ENCODE data around the gene RPS6KB1.
A peak's percentile ranks its signal among the peaks of the same experiment; 100 is the strongest.

RPS6KB1 gene

DNA sequence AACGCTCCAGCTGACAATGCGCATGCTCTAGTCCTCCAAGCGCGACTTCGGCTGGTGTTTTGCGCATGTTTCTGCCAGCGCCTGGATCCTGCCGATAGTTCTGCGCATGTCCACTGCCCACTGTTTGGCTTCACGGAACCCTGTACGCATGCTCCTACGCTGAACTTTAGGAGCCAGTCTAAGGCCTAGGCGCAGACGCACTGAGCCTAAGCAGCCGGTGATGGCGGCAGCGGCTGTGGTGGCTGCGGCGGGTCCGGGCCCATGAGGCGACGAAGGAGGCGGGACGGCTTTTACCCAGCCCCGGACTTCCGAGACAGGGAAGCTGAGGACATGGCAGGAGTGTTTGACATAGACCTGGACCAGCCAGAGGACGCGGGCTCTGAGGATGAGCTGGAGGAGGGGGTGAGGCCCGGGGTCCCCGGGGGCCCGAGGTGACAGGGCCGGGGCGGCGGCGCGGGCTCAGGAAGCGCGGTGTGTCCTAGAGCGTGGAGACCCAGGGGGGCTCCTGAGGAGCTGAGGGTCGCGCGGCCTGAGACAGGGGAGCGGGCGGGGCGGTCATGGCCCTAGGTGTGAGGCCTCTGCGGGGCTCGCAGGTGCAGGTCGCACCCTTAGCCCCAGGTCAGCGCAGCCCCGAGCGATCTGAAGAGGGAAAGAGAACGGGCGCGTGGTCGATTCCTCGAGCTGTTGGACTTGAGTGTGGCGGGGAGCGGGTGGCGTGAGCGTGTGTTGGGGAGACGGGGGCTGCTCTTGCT lies at the start of gene RPS6KB1, which contains the start of gene TUBD1:
Gene RPS6KB1 (plus strand): TSS at position 198 of the 752 bp plus-strand sequence. CDS start 64 bp downstream, at position 262.
Gene TUBD1 (minus strand): TSS at position 20 of the 752 bp plus-strand sequence. CDS start 1,941 bp downstream, outside the sequence.
- H3K9me3 ChIP-seq (ENCODE audit: insufficient read depth, low read length), result no peaks in the 10 kb centered on the region
- H3K4me3 ChIP-seq (ENCODE audit: insufficient read depth, low read length, poor library complexity, severe bottlenecking), result peak within 1 kb of the TSS; percentile 82
- no peaks in the 10 kb centered on the region for H3K9me2 ChIP-seq (replicated peaks; ENCODE audit: insufficient read depth, low read length)
- H3K27ac ChIP-seq (ENCODE audit: low read depth, low read length), result peak within 1 kb of the TSS; percentile 62
- no peaks in the 10 kb centered on the region for H3F3A ChIP-seq (ENCODE audit: insufficient read depth)
- no peak for TF ChIP-seq EZH2phosphoT487 (conservative IDR thresholded peaks at IDR 0.05; ENCODE audit: low read length)
- TF ChIP-seq, protein P1, sequence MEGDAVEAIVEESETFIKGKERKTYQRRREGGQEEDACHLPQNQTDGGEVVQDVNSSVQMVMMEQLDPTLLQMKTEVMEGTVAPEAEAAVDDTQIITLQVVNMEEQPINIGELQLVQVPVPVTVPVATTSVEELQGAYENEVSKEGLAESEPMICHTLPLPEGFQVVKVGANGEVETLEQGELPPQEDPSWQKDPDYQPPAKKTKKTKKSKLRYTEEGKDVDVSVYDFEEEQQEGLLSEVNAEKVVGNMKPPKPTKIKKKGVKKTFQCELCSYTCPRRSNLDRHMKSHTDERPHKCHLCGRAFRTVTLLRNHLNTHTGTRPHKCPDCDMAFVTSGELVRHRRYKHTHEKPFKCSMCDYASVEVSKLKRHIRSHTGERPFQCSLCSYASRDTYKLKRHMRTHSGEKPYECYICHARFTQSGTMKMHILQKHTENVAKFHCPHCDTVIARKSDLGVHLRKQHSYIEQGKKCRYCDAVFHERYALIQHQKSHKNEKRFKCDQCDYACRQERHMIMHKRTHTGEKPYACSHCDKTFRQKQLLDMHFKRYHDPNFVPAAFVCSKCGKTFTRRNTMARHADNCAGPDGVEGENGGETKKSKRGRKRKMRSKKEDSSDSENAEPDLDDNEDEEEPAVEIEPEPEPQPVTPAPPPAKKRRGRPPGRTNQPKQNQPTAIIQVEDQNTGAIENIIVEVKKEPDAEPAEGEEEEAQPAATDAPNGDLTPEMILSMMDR (IDR thresholded peaks at IDR 0.05; ENCODE audit: insufficient read depth, low read length, poor library complexity, severe bottlenecking), result no peak
- H3K4me2 ChIP-seq (ENCODE audit: low read depth, low read length, poor library complexity, severe bottlenecking), result peak within 1 kb of the TSS; percentile 80
- peaks cover 67% of the 10 kb centered on the region for H3K79me2 ChIP-seq (ENCODE audit: insufficient read depth, low read length)
- H4K20me1 ChIP-seq (ENCODE audit: low read depth, low read length), result peaks cover 8% of the 10 kb centered on the region; the same call in 1 of the 2 replicates
- H3K27me3 ChIP-seq (ENCODE audit: low read length), result no peaks in the 10 kb centered on the region
- H3K9ac ChIP-seq (ENCODE audit: low read length), result peak within 1 kb of the TSS; percentile 87
- peak within 1 kb of the TSS; percentile 91 for H2AFZ ChIP-seq (ENCODE audit: low read depth, low read length, severe bottlenecking)
- H3K36me3 ChIP-seq (ENCODE audit: low read length), result no peaks in the 10 kb centered on the region

- peak overlapping the region; percentile 51 for H3K4me2 ChIP-seq (ENCODE audit: low read depth, low read length, poor library complexity, severe bottlenecking)
- H3K79me2 ChIP-seq (ENCODE audit: insufficient read depth, low read length), result no peaks in the 10 kb centered on the region
- TF ChIP-seq, protein P1 (IDR thresholded peaks at IDR 0.05; ENCODE audit: insufficient read depth, low read length, poor library complexity, severe bottlenecking), result no peak
- TF ChIP-seq EZH2phosphoT487 (conservative IDR thresholded peaks at IDR 0.05; ENCODE audit: low read length), result no peak
- peaks cover 19% of the 10 kb centered on the region for H3F3A ChIP-seq (ENCODE audit: insufficient read depth)
- H3K27me3 ChIP-seq (ENCODE audit: low read length), result no peaks in the 10 kb centered on the region
- H3K9me2 ChIP-seq (replicated peaks; ENCODE audit: insufficient read depth, low read length), result no peaks in the 10 kb centered on the region
- H3K36me3 ChIP-seq (ENCODE audit: low read length), result 0 out of 2 replicates have a peak, but pooled peaks cover under 1% of the 10 kb centered on the region
- no peak overlapping the region for H3K9ac ChIP-seq (ENCODE audit: low read length)
- H3K4me3 ChIP-seq (ENCODE audit: insufficient read depth, low read length, poor library complexity, severe bottlenecking), result no peak overlapping the region
- no peaks in the 10 kb centered on the region for H3K9me3 ChIP-seq (ENCODE audit: insufficient read depth, low read length)
- H4K20me1 ChIP-seq (ENCODE audit: low read depth, low read length), result no peaks in the 10 kb centered on the region
- H2AFZ ChIP-seq (ENCODE audit: low read depth, low read length, severe bottlenecking), result no peak overlapping the region
- peak overlapping the region; percentile 73 for H3K27ac ChIP-seq (ENCODE audit: low read depth, low read length)
Observed at GRCh38 chr17:59844884-59845594, 47.9 kb upstream of the RPS6KB1 start.

DNA sequence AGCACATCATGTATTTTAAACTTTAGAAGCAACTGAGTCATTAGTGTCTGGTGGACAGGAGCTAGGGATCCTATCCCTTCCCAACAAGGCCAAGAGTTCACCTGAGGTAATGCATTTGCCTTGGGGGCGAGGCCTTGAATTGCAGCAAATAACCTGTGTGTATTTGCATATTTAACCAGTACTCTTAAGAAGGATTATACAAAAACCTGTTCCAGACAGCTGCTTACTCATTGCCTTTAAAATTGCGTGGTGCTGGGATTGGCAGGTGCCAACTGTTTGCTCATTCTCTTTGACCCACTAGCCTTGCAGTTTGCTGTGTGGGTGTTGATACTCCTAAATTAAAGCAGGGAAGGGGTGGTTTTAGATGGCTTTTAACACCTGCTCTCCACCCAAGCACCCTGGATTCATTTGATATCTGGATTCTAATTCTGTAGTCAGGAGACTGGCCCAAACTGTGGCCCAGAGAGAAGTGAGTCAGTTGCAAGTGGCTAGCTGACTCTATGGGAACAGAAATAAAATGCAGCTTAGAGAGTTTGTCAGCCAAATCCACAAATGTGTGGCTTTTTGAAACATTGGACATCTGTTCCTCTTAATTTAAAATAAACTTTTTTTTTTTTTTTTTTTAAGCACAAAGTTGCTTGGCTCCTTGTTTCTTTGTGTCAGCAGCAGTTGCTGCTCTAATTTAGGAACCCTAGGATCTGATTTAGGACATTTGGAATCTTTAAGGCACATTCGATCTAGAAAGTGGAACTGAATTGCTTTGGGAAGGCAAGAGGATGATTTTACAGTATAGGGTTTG lies 47.1 kb upstream of the RPS6KB1 start:
- Histone ChIP-seq H3K27me3 (ENCODE audit: low read length) (no peaks in the 10 kb centered on the region), H4K20me1 (ENCODE audit: low read depth, low read length) (no peaks in the 10 kb centered on the region), H3K79me2 (ENCODE audit: insufficient read depth, low read length) (no peaks in the 10 kb centered on the region), H3K4me3 (ENCODE audit: insufficient read depth, low read length, poor library complexity, severe bottlenecking) (no peak overlapping the region), H3K36me3 (ENCODE audit: low read length) (no peaks in the 10 kb centered on the region), H3K4me2 (ENCODE audit: low read depth, low read length, poor library complexity, severe bottlenecking) (peak overlapping the region; percentile 51), H3F3A (ENCODE audit: insufficient read depth) (peaks cover 19% of the 10 kb centered on the region), H2AFZ (ENCODE audit: low read depth, low read length, severe bottlenecking) (no peak overlapping the region), H3K9me3 (ENCODE audit: insufficient read depth, low read length) (no peaks in the 10 kb centered on the region), H3K9me2 (replicated peaks; ENCODE audit: insufficient read depth, low read length) (no peaks in the 10 kb centered on the region), H3K9ac (ENCODE audit: low read length) (no peak overlapping the region), H3K27ac (ENCODE audit: low read depth, low read length) (peak overlapping the region; percentile 73)
- no peak for TF ChIP-seq EZH2phosphoT487 (conservative IDR thresholded peaks at IDR 0.05; ENCODE audit: low read length)
- TF ChIP-seq, protein P1 (IDR thresholded peaks at IDR 0.05; ENCODE audit: insufficient read depth, low read length, poor library complexity, severe bottlenecking), result no peak
